ENCODE results near the gene MAP3K15. TPM values are rescaled to one million over a fixed set of nuclear protein-coding genes. Genes with fewer than 3 reads are reported as not detected.

MAP3K15 gene
- total RNA-seq, 2 experiments from 2014 or later = 0.07 to 0.23 TPM

GRCh38 chrX:19343535-19344408 lies 171.5 kb downstream of the MAP3K15 start, which contains the start of gene PDHA1:
Gene PDHA1 (plus strand): TSS chrX:19343927. CDS start chrX:19344038, 111 bp downstream.
- Mint-ChIP-seq H3K9me3 (no peaks in the 10 kb centered on the region), H3K27me3 (no peaks in the 10 kb centered on the region), H3K27ac (peak within 1 kb of the TSS; percentile 91), H3K4me3 (peak within 1 kb of the TSS; percentile 84), H3K36me3 (ENCODE audit: low read depth) (no peaks in the 10 kb centered on the region), H3K4me1 (peaks cover 19% of the 10 kb centered on the region)
- peak; percentile 93 for DNase-seq
- CTCF ChIA-PET = no interaction called here
- POLR2A ChIA-PET = no interaction called here

- DNase-seq = no peak
Measured at GRCh38 chrX:19343085-19343534, 172.2 kb downstream of the MAP3K15 start.

GRCh38 chrX:19342331-19342906 lies 172.9 kb downstream of the MAP3K15 start:
- peaks cover 14% of the 10 kb centered on the region for H3K4me1 Mint-ChIP-seq
- no peak for DNase-seq
- no peaks in the 10 kb centered on the region for H3K27me3 Mint-ChIP-seq
- ChIA-PET POLR2A (no interaction called here), CTCF (interaction anchor here (0.6 to 0.8 kb wide), 2 partner anchors 15 to 647 kb away, joined by 5 to 6 read pairs; no protein-coding TSS in a partner anchor)
- no peak overlapping the region for H3K4me3 Mint-ChIP-seq
- H3K36me3 Mint-ChIP-seq (ENCODE audit: low read depth) = no peaks in the 10 kb centered on the region
- no peak overlapping the region for H3K27ac Mint-ChIP-seq
- H3K9me3 Mint-ChIP-seq = no peaks in the 10 kb centered on the region

More at GRCh38 chrX:19343085-19343534, 172.2 kb downstream of the MAP3K15 start:
- POLR2A ChIA-PET = no interaction called here
- Mint-ChIP-seq H3K36me3 (ENCODE audit: low read depth) (no peaks in the 10 kb centered on the region), H3K4me3 (peak overlapping the region; percentile 84), H3K4me1 (peaks cover 19% of the 10 kb centered on the region), H3K27ac (peak overlapping the region; percentile 91), H3K9me3 (no peaks in the 10 kb centered on the region), H3K27me3 (no peaks in the 10 kb centered on the region)
- CTCF ChIA-PET = no interaction called here

GRCh38 chrX:19334945-19335626 lies 180.2 kb downstream of the MAP3K15 start:
- H3K4me3 Mint-ChIP-seq = no peak overlapping the region
- no peaks in the 10 kb centered on the region for H3K27me3 Mint-ChIP-seq
- H3K4me1 Mint-ChIP-seq = no peaks in the 10 kb centered on the region
- H3K36me3 Mint-ChIP-seq (ENCODE audit: low read depth) = no peaks in the 10 kb centered on the region
- peak; percentile 24 for DNase-seq
- no peak overlapping the region for H3K27ac Mint-ChIP-seq
- CTCF ChIA-PET = interaction anchor here (1.1 to 1.3 kb wide), 2 partner anchors 16 to 21 kb away, joined by 3 to 4 read pairs; no protein-coding TSS in a partner anchor
- peaks cover 1% of the 10 kb centered on the region for H3K9me3 Mint-ChIP-seq
- POLR2A ChIA-PET = no interaction called here

- Mint-ChIP-seq H3K9me3 (peaks cover 1% of the 10 kb centered on the region), H3K27ac (no peak overlapping the region), H3K27me3 (no peaks in the 10 kb centered on the region), H3K36me3 (ENCODE audit: low read depth) (no peaks in the 10 kb centered on the region), H3K4me1 (no peaks in the 10 kb centered on the region), H3K4me3 (no peak overlapping the region)
- no peak for DNase-seq
- ChIA-PET POLR2A (no interaction called here), CTCF (interaction anchor here (0.9 kb wide), 1 partner anchor 11 kb away, joined by 3 read pairs; no protein-coding TSS in a partner anchor)
Measured at GRCh38 chrX:19332983-19333382, 182.3 kb downstream of the MAP3K15 start.

- H3K4me1 Mint-ChIP-seq = no peaks in the 10 kb centered on the region
- no peak for DNase-seq
- no peak overlapping the region for H3K27ac Mint-ChIP-seq
- CTCF ChIA-PET = no interaction called here
- H3K9me3 Mint-ChIP-seq = peaks cover 1% of the 10 kb centered on the region
- H3K36me3 Mint-ChIP-seq (ENCODE audit: low read depth) = no peaks in the 10 kb centered on the region
- POLR2A ChIA-PET = no interaction called here
- no peak overlapping the region for H3K4me3 Mint-ChIP-seq
- H3K27me3 Mint-ChIP-seq = no peaks in the 10 kb centered on the region
Measured at GRCh38 chrX:19331831-19332230, 183.5 kb downstream of the MAP3K15 start.

GRCh38 chrX:19326567-19326966 lies 188.7 kb downstream of the MAP3K15 start:
- no peak overlapping the region for H3K4me3 Mint-ChIP-seq
- CTCF ChIA-PET = no interaction called here
- no peak for DNase-seq
- H3K9me3 Mint-ChIP-seq = no peaks in the 10 kb centered on the region
- H3K27me3 Mint-ChIP-seq = peaks cover 2% of the 10 kb centered on the region
- H3K36me3 Mint-ChIP-seq (ENCODE audit: low read depth) = no peaks in the 10 kb centered on the region
- H3K27ac Mint-ChIP-seq = no peak overlapping the region
- POLR2A ChIA-PET = no interaction called here
- no peaks in the 10 kb centered on the region for H3K4me1 Mint-ChIP-seq

Other genes starting within 250 kb of the MAP3K15 start
- 100 to 1,000 TPM; 114 to 127 TPM for gene PDHA1, start 171.6 kb downstream of the MAP3K15 start, total RNA-seq